Gastrocnemius medialis (tissue), 4 donors: Measurements from ENCODE around the gene LZTFL1. TPM values are rescaled to one million over a fixed set of nuclear protein-coding genes. Genes with fewer than 3 reads are reported as not detected.
"Not testable (repeated sequence)": the region's sequence is repeated elsewhere in the genome, so short reads cannot be mapped to it uniquely, and the experiment has no call there.

Experiments
- ATAC-seq, 2 donors: fragments of 150-250 bp; one replicate each; pipeline ENCODE4 v1.9.1; 2016
- DNase-seq, 2 donors: peaks; one replicate each; pipeline ENCODE4 v3.0.0-alpha.2; 2019
- H3K27ac ChIP-seq, 4 donors: fragments of 200-600 bp; sonication (generic); 1 replicate in 1 of 4; 2 replicates in 3 of 4; pipeline ENCODE4 v1.5.1; 2016 to 2018; ENCODE audit warnings: mild to moderate bottlenecking in 2 of 4, moderate library complexity in 1 of 4
- H3K27me3 ChIP-seq, 3 donors: fragments of 200-600 bp; sonication (generic) in 2 of 3; 1 replicate in 1 of 3; 2 replicates in 2 of 3; pipeline versions ENCODE4 v1.5.1 to v1.6.0; 2016 to 2019; ENCODE audit warnings: mild to moderate bottlenecking in 1 of 3, moderate library complexity in 1 of 3
- H3K36me3 ChIP-seq, 2 donors: fragments of 200-600 bp; sonication (generic) in 1 of 2; one replicate each; pipeline ENCODE4 v1.5.1; 2017 to 2018
- H3K4me1 ChIP-seq, 2 donors: fragments of 200-600 bp; sonication (generic) in 1 of 2; one replicate each; pipeline ENCODE4 v1.5.1; 2016 to 2017; ENCODE audit warnings: mild to moderate bottlenecking in 2 of 2
- H3K4me3 ChIP-seq, 4 donors: fragments of 200-600 bp; sonication (generic) in 3 of 4; 1 replicate in 1 of 4; 2 replicates in 3 of 4; pipeline ENCODE4 v1.5.1; 2016 to 2019; ENCODE audit warnings: mild to moderate bottlenecking in 2 of 4
- H3K9me3 ChIP-seq, 3 donors: fragments of 200-600 bp; sonication (generic) in 2 of 3; 1 replicate in 1 of 3; 2 replicates in 2 of 3; pipeline ENCODE4 v1.5.1; 2016 to 2019
- POLR2A ChIP-seq, 2 donors: fragments of 450-650 bp; IDR thresholded peaks; one replicate each; pipeline ENCODE4 v1.6.1; 2017; ENCODE audit warnings: antibody characterized with exemption in 2 of 2, mild to moderate bottlenecking in 2 of 2, moderate library complexity in 2 of 2
- in situ Hi-C, 4 donors: fragments of 200-750 bp; cut with MboI; loops; one replicate each; pipeline versions ENCODE4 v1.15.0 to v1.8.0; 2017; ENCODE audit warnings: low sequenced_read_pairs in 4 of 4
- intact Hi-C: fragments of 100-400 bp; cut with DNase I; formaldehyde crosslinking; loops from one replicate; pipeline ENCODE4 v1.15.1; 2023; ENCODE audit warnings: low total_unique reads
- total RNA-seq, 4 donors: library from RNA; depleted of rRNA; stranded (reverse); fragments of >200 nt; gene quantifications; one replicate each; pipeline versions ENCODE4 v1.1.0 to v1.2.3, GENCODE V29; 2016
- TF ChIP-seq, protein P1 (sequence below), 5 experiments: fragments of 450-650 bp in 3 of 5; fragments of 200-600 bp in 2 of 5; sonication (generic) in 2 of 5; IDR thresholded peaks in 4 of 5; conservative IDR thresholded peaks in 1 of 5; 1 replicate in 4 of 5; 2 replicates in 1 of 5; pipeline ENCODE4 v1.5.1; 2016 to 2019; ENCODE audit warnings: antibody characterized with exemption in 5 of 5, mild to moderate bottlenecking in 3 of 5, moderate library complexity in 3 of 5

LZTFL1 gene
- total RNA-seq, 4 donors from 2014 or later, result 3.2 to 7.6 (median 5.0) TPM

DNA sequence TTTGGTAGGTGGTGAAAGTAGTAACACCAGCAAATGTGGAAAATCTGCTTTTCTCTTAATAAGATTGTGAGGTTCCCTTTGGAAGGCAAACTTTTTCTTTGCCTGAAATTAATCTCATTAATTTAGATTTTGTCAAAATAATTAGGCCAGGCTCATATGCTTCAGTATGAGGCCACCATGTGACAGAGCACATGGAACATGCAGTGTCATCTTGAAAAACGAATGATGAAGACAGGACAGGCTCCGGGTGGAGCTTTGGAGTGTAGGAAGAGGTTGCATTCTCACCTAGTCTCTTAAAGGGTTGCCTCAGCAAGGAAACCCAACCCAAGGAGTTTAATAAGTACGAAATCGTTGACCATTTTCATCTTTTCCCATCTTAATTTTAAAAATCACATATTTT, 18.6 kb upstream of the LZTFL1 start:
- no peak for TF ChIP-seq POLR2A (IDR thresholded peaks at IDR 0.05)
- TF ChIP-seq, protein P1, sequence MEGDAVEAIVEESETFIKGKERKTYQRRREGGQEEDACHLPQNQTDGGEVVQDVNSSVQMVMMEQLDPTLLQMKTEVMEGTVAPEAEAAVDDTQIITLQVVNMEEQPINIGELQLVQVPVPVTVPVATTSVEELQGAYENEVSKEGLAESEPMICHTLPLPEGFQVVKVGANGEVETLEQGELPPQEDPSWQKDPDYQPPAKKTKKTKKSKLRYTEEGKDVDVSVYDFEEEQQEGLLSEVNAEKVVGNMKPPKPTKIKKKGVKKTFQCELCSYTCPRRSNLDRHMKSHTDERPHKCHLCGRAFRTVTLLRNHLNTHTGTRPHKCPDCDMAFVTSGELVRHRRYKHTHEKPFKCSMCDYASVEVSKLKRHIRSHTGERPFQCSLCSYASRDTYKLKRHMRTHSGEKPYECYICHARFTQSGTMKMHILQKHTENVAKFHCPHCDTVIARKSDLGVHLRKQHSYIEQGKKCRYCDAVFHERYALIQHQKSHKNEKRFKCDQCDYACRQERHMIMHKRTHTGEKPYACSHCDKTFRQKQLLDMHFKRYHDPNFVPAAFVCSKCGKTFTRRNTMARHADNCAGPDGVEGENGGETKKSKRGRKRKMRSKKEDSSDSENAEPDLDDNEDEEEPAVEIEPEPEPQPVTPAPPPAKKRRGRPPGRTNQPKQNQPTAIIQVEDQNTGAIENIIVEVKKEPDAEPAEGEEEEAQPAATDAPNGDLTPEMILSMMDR (IDR thresholded peaks at IDR 0.05 in 4 of 5, conservative IDR thresholded peaks at IDR 0.05 in 1 of 5), result no peak
- no peak overlapping the region for H3K27ac ChIP-seq
- ATAC-seq (no peak), DNase-seq (no peak)
- no peaks in the 10 kb centered on the region for H3K9me3 ChIP-seq
- in situ Hi-C loops, result no loop called here
- H3K27me3 ChIP-seq, result no peaks in the 10 kb centered on the region
- no peak overlapping the region for H3K4me3 ChIP-seq
- no peaks in the 10 kb centered on the region for H3K36me3 ChIP-seq
- no peaks in the 10 kb centered on the region for H3K4me1 ChIP-seq
- intact Hi-C loops, result no loop called here

DNA sequence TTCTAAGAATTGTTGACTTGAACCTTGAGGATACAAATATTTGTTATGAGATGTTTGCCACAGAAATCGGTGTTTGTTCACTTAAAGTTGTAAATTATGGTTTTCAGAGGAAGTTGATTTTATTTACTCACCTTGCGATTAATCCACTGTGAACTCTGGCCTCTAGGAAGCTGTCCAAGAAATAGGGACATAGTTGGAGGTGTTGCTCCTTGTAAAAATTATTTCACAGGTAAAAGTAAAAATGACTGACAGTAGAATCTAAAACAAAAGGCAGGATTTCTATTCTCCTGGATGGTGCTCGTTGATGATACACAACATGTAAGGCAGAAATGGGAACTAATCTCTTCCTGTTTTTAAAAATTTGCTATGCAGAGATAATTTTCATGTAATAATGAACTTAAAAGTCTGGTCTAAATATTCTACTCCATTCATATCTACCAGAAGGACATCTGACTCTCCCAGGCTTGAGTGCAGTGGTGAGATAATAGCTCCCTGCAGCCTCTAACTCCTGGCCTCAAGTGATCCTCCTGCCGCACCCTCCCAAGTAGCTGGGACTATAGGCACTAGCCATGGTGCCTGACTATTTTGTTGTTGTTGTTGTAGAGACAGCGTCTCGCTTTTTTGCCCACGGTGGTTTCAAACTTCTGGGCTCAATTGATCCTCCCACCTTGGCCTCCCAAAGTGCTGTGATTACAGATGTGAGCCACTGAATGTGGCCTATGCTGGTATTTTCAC, 17.1 kb upstream of the LZTFL1 start:
- Histone ChIP-seq H3K4me3 (no peak overlapping the region), H3K27ac (no peak overlapping the region), H3K36me3 (no peaks in the 10 kb centered on the region), H3K4me1 (no peaks in the 10 kb centered on the region), H3K9me3 (no peaks in the 10 kb centered on the region), H3K27me3 (no peaks in the 10 kb centered on the region)
- intact Hi-C loops (no loop called here), in situ Hi-C loops (no loop called here)
- TF ChIP-seq, protein P1 (IDR thresholded peaks at IDR 0.05 in 4 of 5, conservative IDR thresholded peaks at IDR 0.05 in 1 of 5), result no peak
- TF ChIP-seq POLR2A (IDR thresholded peaks at IDR 0.05), result no peak
- ATAC-seq (no peak), DNase-seq (no peak)

DNA sequence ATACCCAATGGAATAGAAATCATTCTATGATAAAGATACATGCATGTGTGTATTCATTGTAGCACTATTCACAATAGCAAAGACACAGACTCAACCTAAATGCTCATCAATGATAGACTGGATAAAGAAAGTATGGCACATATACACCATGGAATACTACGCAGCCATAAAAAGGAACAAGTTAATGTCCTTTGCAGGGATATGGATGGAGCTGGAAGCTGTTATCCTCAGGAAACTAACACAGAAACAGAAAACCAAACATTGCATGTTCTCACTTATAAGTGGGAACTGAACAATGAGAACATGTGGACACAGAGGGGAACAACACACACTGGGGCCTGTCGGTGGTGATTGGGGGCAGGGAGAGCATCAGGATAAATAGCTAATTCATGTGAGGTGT, 15.1 kb upstream of the LZTFL1 start:
- H3K9me3 ChIP-seq, H3K27me3 ChIP-seq, in situ Hi-C loops, H3K36me3 ChIP-seq, H3K4me1 ChIP-seq, intact Hi-C loops, DNase-seq, ATAC-seq, H3K27ac ChIP-seq, H3K4me3 ChIP-seq: not testable (repeated sequence)

DNA sequence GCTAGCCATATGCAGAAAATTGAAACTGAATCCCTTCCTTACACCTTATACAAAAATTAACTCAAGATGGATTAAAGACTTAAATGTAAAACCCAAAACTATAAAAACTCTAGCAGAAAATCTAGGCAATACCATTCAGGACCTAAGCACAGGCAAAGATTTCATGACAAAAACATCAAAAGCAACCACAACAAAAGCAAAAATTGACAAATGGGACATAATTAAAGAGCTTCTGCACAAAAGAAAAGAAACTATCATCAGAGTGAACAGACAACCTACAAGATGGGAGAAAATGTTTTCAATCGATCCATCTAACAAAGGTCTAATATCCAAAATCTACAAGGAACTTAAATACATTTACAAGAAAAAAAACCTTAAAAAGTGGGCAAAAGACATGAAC, 14.4 kb upstream of the LZTFL1 start:
- H3K27ac ChIP-seq, H3K4me1 ChIP-seq, H3K27me3 ChIP-seq, H3K9me3 ChIP-seq, H3K36me3 ChIP-seq, intact Hi-C loops, ATAC-seq, in situ Hi-C loops, DNase-seq, H3K4me3 ChIP-seq: not testable (repeated sequence)

DNA sequence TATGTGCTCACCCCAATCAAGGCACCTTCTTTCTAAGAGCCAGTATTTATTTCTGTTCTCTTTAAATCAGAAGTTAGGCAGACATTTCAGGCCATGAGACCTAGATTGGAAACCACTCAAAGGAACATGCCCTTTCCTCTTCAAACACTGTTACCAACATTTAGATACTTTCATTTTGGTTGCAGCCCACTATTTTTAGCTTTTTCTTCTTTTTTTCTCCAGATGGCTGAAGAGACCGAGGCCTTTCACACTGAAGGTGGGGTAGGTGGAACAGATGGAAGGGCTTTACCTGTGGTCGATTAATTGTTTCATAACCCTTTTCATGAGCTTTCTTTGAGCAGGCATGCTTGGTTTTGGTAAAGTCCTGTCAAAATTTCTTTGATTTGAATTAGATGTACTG, 10.9 kb upstream of the LZTFL1 start:
- DNase-seq (no peak), ATAC-seq (no peak)
- Histone ChIP-seq H3K27ac (no peak overlapping the region), H3K27me3 (no peaks in the 10 kb centered on the region), H3K36me3 (no peaks in the 10 kb centered on the region), H3K4me1 (peaks cover 0 to 13% of the 10 kb centered on the region in 2 donors), H3K4me3 (no peak overlapping the region), H3K9me3 (no peaks in the 10 kb centered on the region)
- TF ChIP-seq, protein P1 (IDR thresholded peaks at IDR 0.05 in 4 of 5, conservative IDR thresholded peaks at IDR 0.05 in 1 of 5), result no peak
- no peak for TF ChIP-seq POLR2A (IDR thresholded peaks at IDR 0.05)
- intact Hi-C loops (no loop called here), in situ Hi-C loops (no loop called here)

DNA sequence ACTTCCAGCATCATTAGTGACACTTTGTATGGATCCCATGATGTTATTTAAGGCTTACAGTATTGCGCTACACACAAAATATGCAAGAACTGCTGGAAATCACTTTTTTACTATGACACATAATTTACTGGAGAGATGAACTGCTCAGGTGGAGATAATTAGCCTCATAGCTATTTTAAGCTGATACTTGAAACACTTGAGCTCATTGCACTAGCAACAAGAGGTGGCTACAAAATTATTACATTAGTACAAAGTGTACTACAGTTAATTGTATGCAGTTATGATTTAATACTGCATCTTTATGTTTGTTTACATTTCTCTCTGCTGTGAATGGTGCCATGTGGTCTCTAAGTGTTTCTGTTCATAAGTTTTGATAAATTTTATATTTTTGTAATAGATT, 6.5 kb upstream of the LZTFL1 start:
- peaks cover 0 to 18% of the 10 kb centered on the region in 2 donors for H3K4me1 ChIP-seq
- no peaks in the 10 kb centered on the region for H3K9me3 ChIP-seq
- TF ChIP-seq, protein P1 (IDR thresholded peaks at IDR 0.05 in 4 of 5, conservative IDR thresholded peaks at IDR 0.05 in 1 of 5), result no peak
- no peak for TF ChIP-seq POLR2A (IDR thresholded peaks at IDR 0.05)
- H3K4me3 ChIP-seq, result no peak overlapping the region
- H3K36me3 ChIP-seq, result no peaks in the 10 kb centered on the region
- DNase-seq, result no peak
- no peak overlapping the region for H3K27ac ChIP-seq
- intact Hi-C loops, result loop anchor here (10.0 kb wide), 1 partner anchor 226 kb away; no protein-coding TSS in a partner anchor
- H3K27me3 ChIP-seq, result no peaks in the 10 kb centered on the region
- in situ Hi-C loops, result no loop called here
- no peak for ATAC-seq
